CD4-positive, alpha-beta T cell treated with Interleukin-15 for 1 hour (primary cell): ENCODE results near the gene BEAN1.

ENCODE experiments used
- DNase-seq: peaks from one replicate; pipeline ENCODE4 v3.0.0-alpha.2; 2020

The BEAN1 gene

GRCh38 chr16:66524601-66525164 lies 97.6 kb downstream of the BEAN1 start:
- peak; percentile 86 for DNase-seq

GRCh38 chr16:66525396-66526180 lies 98.5 kb downstream of the BEAN1 start:
- DNase-seq: peak; percentile 66

- no peak for DNase-seq
These were observed 101.2 kb downstream of the BEAN1 start for GRCh38 chr16:66528294-66528693.

GRCh38 chr16:66529475-66529874 lies 102.4 kb downstream of the BEAN1 start:
- DNase-seq: no peak
